GM12878 (cell line): Measurements from ENCODE around the gene SPTBN1. TPM values are rescaled to one million over a fixed set of nuclear protein-coding genes. Genes with fewer than 3 reads are reported as not detected.

Source experiments
- ATAC-seq: fragments of 200-7000 bp; cut with Tn5 transposase; 3 replicates; pipeline ENCODE4 v1.9.1; 2020; ENCODE audit warnings: mild to moderate bottlenecking, moderate library complexity
- BruUV-seq: library from RNA; stranded (reverse); fragments of 400-500 nt; replicated peaks from 2 replicates; lab custom pipeline; 2021; lab: Mats Ljungman, UMichigan
- CTCF ChIA-PET: fragments of 300-600 bp; sonication (Branson Sonifier 250); formaldehyde crosslinking; extraction: SDS; loops from one replicate; lab custom pipeline; 2021; ENCODE audit warnings: inconsistent platforms; lab: Yijun Ruan, JAX
- POLR2A ChIA-PET: fragments of 350-600 bp; formaldehyde crosslinking; extraction: SDS; loops from one replicate; lab custom pipeline; 2021; ENCODE audit warnings: inconsistent platforms; lab: Charles Lee
- RAD21 ChIA-PET: fragments of 300-600 bp; sonication (Branson Sonifier 250); formaldehyde crosslinking; loops from one replicate; lab custom pipeline; 2023; ENCODE audit warnings: antibody characterized with exemption; ENCODE audit not compliant: unreplicated experiment; lab: Charles Lee
- SMC1A ChIA-PET: fragments of 300-600 bp; sonication (Branson Sonifier 250); formaldehyde crosslinking; loops from one replicate; lab custom pipeline; 2023; ENCODE audit not compliant: unreplicated experiment, uncharacterized antibody; lab: Charles Lee
- DNase-seq: peaks from one replicate; pipeline ENCODE4 v3.0.0-alpha.2; 2011; ENCODE audit warnings: low read depth, low spot score
- FAIRE-seq: peaks from 3 replicates; lab custom pipeline; 2011; peaks lifted over from hg19 to GRCh38; lab: Jason Lieb, UNC
- H2AFZ ChIP-seq: 2 replicates; pipeline ENCODE4 v1.6.0; 2011; ENCODE audit warnings: low read depth, low read length, control low read depth; ENCODE audit not compliant: control insufficient read depth
- H3K27ac ChIP-seq: 2 replicates; pipeline ENCODE4 v1.5.1; 2011; ENCODE audit warnings: control low read depth; ENCODE audit not compliant: control insufficient read depth, insufficient read depth
- H3K27me3 ChIP-seq, 2 experiments: replicated peaks in 1 of 2; 2 replicates each; pipeline versions ENCODE4 v1.6.0 to v1.6.1; 2011; ENCODE audit warnings: low read length in 1 of 2; ENCODE audit not compliant: control insufficient read depth in 2 of 2, insufficient read depth in 2 of 2
- H3K36me3 ChIP-seq, 2 experiments: 2 replicates each; pipeline ENCODE4 v1.5.1; 2011; ENCODE audit warnings: low read length in 1 of 2; ENCODE audit not compliant: control insufficient read depth in 2 of 2, insufficient read depth in 2 of 2
- H3K4me1 ChIP-seq: 2 replicates; pipeline ENCODE4 v1.6.1; 2011; ENCODE audit warnings: mild to moderate bottlenecking, low read length, moderate library complexity, mixed read lengths; ENCODE audit not compliant: control insufficient read depth, insufficient read depth
- H3K4me2 ChIP-seq: 2 replicates; pipeline ENCODE4 v1.6.0; 2011; ENCODE audit warnings: control low read depth; ENCODE audit not compliant: control insufficient read depth, insufficient read depth
- H3K4me3 ChIP-seq: fragments of 200-600 bp; sonication (generic); 2 replicates; pipeline ENCODE4 v1.5.1; 2016
- H3K79me2 ChIP-seq: 2 replicates; pipeline ENCODE4 v1.6.0; 2011; ENCODE audit warnings: low read length; ENCODE audit not compliant: control insufficient read depth, insufficient read depth
- H3K9ac ChIP-seq: 2 replicates; pipeline ENCODE4 v1.8.0; 2011; ENCODE audit warnings: low read length, control low read depth, mixed read lengths; ENCODE audit not compliant: control insufficient read depth, insufficient read depth
- H3K9me3 ChIP-seq: replicated peaks from 3 replicates; pipeline ENCODE4 v1.5.1; 2011; ENCODE audit warnings: mild to moderate bottlenecking, low read length; ENCODE audit not compliant: control insufficient read depth, insufficient read depth
- H4K20me1 ChIP-seq: 2 replicates; pipeline ENCODE4 v1.6.0; 2011; ENCODE audit not compliant: control insufficient read depth, insufficient read depth
- BHLHE40 ChIP-seq, 2 experiments: fragments of 450-650 bp in 1 of 2; IDR thresholded peaks; 2 replicates each; pipeline ENCODE4 v1.6.1; 2011 to 2017; ENCODE audit warnings: low read depth in 2 of 2, borderline replicate concordance in 1 of 2, improper control_type of control experiment in 1 of 2, low read length in 1 of 2, mild to moderate bottlenecking in 1 of 2
- CREM ChIP-seq: IDR thresholded peaks from 2 replicates; pipeline ENCODE4 v1.6.1; 2014; ENCODE audit warnings: antibody characterized with exemption, low read depth
- EGR1 ChIP-seq, 2 experiments: IDR thresholded peaks; 1 replicate in 1 of 2; 2 replicates in 1 of 2; pipeline ENCODE4 v1.6.1; 2011 to 2012; ENCODE audit warnings: low read depth in 2 of 2, low read length in 2 of 2, borderline replicate concordance in 1 of 2, mild to moderate bottlenecking in 1 of 2, moderate library complexity in 1 of 2
- EP300 ChIP-seq, 2 experiments: fragments of 150-350 bp in 1 of 2; IDR thresholded peaks; 2 replicates each; pipeline ENCODE4 v1.6.1; 2011 to 2012; ENCODE audit warnings: low read depth in 2 of 2, low read length in 2 of 2, borderline replicate concordance in 1 of 2, improper control_type of control experiment in 1 of 2, inconsistent platforms in 1 of 2; ENCODE audit not compliant: control insufficient read depth in 1 of 2
- FOXK2 ChIP-seq: fragments of 450-650 bp; IDR thresholded peaks from 2 replicates; pipeline ENCODE4 v1.6.1; 2017; ENCODE audit warnings: mild to moderate bottlenecking, moderate library complexity
- RELA ChIP-seq: fragments of 450-650 bp; IDR thresholded peaks from 2 replicates; pipeline ENCODE4 v1.8.0; 2014; ENCODE audit warnings: borderline replicate concordance; ENCODE audit not compliant: partially characterized antibody
- TCF12 ChIP-seq: IDR thresholded peaks from 2 replicates; pipeline ENCODE4 v1.6.1; 2011; ENCODE audit warnings: low read depth, mild to moderate bottlenecking, low read length
- WGBS: methylation state at CpG from one replicate; pipeline ENCODE4 v1.1.6; 2016; ENCODE audit warnings: low lambda C conversion rate; ENCODE audit not compliant: insufficient replicate concordance, insufficient coverage; ENCODE audit errors: missing lambda C conversion rate; 5-methylcytosine and 5-hydroxymethylcytosine counted together
- in situ Hi-C: fragments of 300-500 bp; cut with MboI; formaldehyde crosslinking; loops from 9 replicates; pipeline ENCODE4 v1.14.3; 2018; ENCODE audit warnings: mixed read lengths
- intact Hi-C: fragments of 100-400 bp; cut with micrococcal nuclease; formaldehyde crosslinking; loops from one replicate; pipeline ENCODE4 v1.14.2; 2022; ENCODE audit not compliant: unreplicated experiment
- polyA plus RNA-seq, 11 experiments: library from polyadenylated mRNA; depleted of rRNA in 4 of 11; unstranded in 6 of 11; stranded (reverse) in 5 of 11; fragments of >200 nt; fragmentation: Nextera tagmentation in 4 of 11; fragmentation: Illumina TruSeq in 1 of 11; extraction: Ambion mirVana in 4 of 11; extraction: Trizol in 1 of 11; gene quantifications; 1 replicate in 1 of 11; 2 replicates in 10 of 11; pipeline versions ENCODE4 v1.2.1 to v1.2.3, GENCODE V29; 2011 to 2016; ENCODE audit warnings: inconsistent platforms in 2 of 11, missing spikeins in 2 of 11, low read depth in 1 of 11
- total RNA-seq, 4 experiments: library from RNA; depleted of rRNA in 3 of 4; stranded (reverse); fragments of >200 nt in 3 of 4; fragmentation: Illumina TruSeq in 1 of 4; extraction: Trizol in 1 of 4; gene quantifications; 2 replicates each; pipeline versions ENCODE4 v1.2.1 to v1.2.3, GENCODE V29; 2013 to 2021
- TF ChIP-seq, protein P1 (sequence below): IDR thresholded peaks from 2 replicates; pipeline ENCODE4 v1.6.1; 2012; ENCODE audit warnings: low read length, inconsistent platforms
- TF ChIP-seq, protein P2 (sequence below): fragments of 450-650 bp; formaldehyde crosslinking; IDR thresholded peaks from 2 replicates; pipeline ENCODE4 v1.4.0; 2022; ENCODE audit warnings: mild to moderate bottlenecking, moderate library complexity
- TF ChIP-seq, protein P3 (sequence below): fragments of 450-650 bp; IDR thresholded peaks from 2 replicates; pipeline ENCODE4 v1.6.1; 2014; ENCODE audit warnings: mild to moderate bottlenecking
- TF ChIP-seq, protein P4 (sequence below): IDR thresholded peaks from 2 replicates; pipeline ENCODE4 v1.6.1; 2011; ENCODE audit warnings: borderline replicate concordance, low read depth, mild to moderate bottlenecking, moderate library complexity, mixed read lengths, low read length; ENCODE audit not compliant: insufficient read depth; ENCODE audit errors: extremely low read length

The SPTBN1 gene
- total and polyA plus RNA-seq, 10 of the 15 experiments (the other 5 are each of a cell fraction or from before 2014, with no cell fraction given) = 20.6 to 154 (median 76.7) TPM

DNA sequence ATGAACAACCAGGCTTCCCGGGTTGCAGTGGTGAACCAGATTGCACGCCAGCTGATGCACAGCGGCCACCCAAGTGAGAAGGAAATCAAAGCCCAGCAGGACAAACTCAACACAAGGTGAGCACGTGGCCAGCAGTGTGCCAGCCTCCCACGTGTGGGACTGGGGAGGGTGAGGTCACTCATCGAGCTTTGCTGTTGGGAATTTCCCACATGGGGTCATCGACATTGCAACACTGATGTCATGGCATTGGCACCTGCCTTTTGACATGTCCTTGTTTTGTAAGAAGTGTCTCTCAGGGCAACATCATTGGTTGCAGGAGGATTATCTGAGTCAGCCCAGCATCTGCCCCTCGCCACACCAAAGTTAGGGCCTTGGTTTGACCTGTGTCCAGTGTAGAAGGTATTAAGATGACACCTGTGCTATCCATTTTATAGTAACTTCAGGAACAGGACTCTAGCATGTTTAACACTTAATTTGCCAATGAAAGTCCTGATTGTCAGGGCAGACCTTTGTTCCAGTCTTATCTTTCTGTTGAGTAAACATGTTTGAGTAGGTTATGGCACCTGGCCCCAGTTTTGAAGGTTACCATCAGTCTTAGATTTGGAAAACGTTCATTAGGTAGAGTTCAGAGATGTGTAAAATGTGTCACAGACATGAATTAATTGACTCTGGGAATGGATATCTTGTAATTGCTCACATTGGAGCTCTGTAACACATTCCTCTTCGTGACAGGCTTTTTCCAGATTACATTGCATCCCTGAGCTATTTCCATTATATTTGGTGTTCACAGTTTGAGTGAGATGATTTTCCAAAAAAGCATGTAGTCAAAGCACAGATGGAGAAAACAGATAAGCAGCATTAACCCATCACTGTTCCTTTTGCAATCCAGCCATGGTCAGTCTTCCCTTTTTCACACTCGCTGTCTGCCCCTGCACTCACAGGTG is 174.1 kb downstream of the SPTBN1 start:
- H3K36me3 ChIP-seq = peaks cover 45 to 59% of the 10 kb centered on the region in 2 experiments
- H3K9me3 ChIP-seq = no peaks in the 10 kb centered on the region; the same call in 2 of the 3 replicates
- ChIA-PET SMC1A (interaction anchor here (1.2 to 6.4 kb wide), 5 partner anchors 9 to 106 kb away, joined by 3 to 86 read pairs (median 4); no protein-coding TSS in a partner anchor), POLR2A (no interaction called here), CTCF (interaction anchor here (0.6 kb wide), 1 partner anchor 525 kb away, joined by 3 read pairs; no protein-coding TSS in a partner anchor), RAD21 (interaction anchor here (0.7 kb wide), 1 partner anchor 39 kb away, joined by 3 read pairs; no protein-coding TSS in a partner anchor)
- peak; percentile 45 for ATAC-seq
- no peaks in the 10 kb centered on the region; the same call in 1 of the 2 replicates for H4K20me1 ChIP-seq
- no peak overlapping the region for H3K4me3 ChIP-seq
- BruUV-seq = no TSS peak
- peaks cover 9% of the 10 kb centered on the region for H3K79me2 ChIP-seq
- no peak for FAIRE-seq
- H3K4me2 ChIP-seq = no peak overlapping the region
- DNase-seq = peak; percentile 40
- in situ Hi-C loops = no loop called here
- H3K27me3 ChIP-seq = no peaks in the 10 kb centered on the region
- H3K9ac ChIP-seq = no peak overlapping the region
- no peak overlapping the region for H3K27ac ChIP-seq
- no peak overlapping the region for H2AFZ ChIP-seq
- H3K4me1 ChIP-seq = peaks cover 19% of the 10 kb centered on the region
- WGBS = 54% methylated on average over 11 of the region's 11 CpGs
- intact Hi-C loops = loop anchor here (10.0 kb wide), 1 partner anchor 525 kb away; no protein-coding TSS in a partner anchor
- TF ChIP-seq, protein P1, sequence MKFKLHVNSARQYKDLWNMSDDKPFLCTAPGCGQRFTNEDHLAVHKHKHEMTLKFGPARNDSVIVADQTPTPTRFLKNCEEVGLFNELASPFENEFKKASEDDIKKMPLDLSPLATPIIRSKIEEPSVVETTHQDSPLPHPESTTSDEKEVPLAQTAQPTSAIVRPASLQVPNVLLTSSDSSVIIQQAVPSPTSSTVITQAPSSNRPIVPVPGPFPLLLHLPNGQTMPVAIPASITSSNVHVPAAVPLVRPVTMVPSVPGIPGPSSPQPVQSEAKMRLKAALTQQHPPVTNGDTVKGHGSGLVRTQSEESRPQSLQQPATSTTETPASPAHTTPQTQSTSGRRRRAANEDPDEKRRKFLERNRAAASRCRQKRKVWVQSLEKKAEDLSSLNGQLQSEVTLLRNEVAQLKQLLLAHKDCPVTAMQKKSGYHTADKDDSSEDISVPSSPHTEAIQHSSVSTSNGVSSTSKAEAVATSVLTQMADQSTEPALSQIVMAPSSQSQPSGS = peak; percentile 60; the same call in 1 of the 2 replicates
- TF ChIP-seq, protein P2, sequence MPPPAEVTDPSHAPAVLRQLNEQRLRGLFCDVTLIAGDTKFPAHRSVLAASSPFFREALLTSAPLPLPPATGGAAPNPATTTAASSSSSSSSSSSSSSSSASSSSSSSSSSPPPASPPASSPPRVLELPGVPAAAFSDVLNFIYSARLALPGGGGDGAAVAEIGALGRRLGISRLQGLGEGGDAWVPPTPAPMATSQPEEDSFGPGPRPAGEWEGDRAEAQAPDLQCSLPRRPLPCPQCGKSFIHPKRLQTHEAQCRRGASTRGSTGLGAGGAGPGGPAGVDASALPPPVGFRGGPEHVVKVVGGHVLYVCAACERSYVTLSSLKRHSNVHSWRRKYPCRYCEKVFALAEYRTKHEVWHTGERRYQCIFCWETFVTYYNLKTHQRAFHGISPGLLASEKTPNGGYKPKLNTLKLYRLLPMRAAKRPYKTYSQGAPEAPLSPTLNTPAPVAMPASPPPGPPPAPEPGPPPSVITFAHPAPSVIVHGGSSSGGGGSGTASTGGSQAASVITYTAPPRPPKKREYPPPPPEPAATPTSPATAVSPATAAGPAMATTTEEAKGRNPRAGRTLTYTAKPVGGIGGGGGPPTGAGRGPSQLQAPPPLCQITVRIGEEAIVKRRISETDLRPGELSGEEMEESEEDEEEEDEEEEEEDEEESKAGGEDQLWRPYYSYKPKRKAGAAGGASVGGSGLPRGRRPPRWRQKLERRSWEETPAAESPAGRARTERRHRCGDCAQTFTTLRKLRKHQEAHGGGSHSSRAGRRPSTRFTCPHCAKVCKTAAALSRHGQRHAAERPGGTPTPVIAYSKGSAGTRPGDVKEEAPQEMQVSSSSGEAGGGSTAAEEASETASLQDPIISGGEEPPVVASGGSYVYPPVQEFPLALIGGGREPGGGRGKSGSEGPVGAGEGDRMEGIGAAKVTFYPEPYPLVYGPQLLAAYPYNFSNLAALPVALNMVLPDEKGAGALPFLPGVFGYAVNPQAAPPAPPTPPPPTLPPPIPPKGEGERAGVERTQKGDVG (CRISPR knock-in tag) = no peak
- TF ChIP-seq FOXK2 (no peak), EGR1 (IDR thresholded peaks at IDR 0.05; ENCODE audit: borderline replicate concordance in 1 of 2, low read depth in 2 of 2, low read length in 2 of 2) (no peak), CREM (peak; percentile 83; the same call in 1 of the 2 replicates), TCF12 (peak; percentile 68; the same call in 1 of the 2 replicates), RELA (peak; percentile 59), BHLHE40 (IDR thresholded peaks at IDR 0.05; ENCODE audit: borderline replicate concordance in 1 of 2, low read depth in 2 of 2, low read length in 1 of 2) (peak in 1 of 2 experiments; percentile 87; a peak in 2 of 4 replicates), EP300 (IDR thresholded peaks at IDR 0.05; ENCODE audit: borderline replicate concordance in 1 of 2, control insufficient read depth in 1 of 2, low read depth in 2 of 2, low read length in 2 of 2) (0 out of 4 replicates have a peak, but pooled peaks of 1 of the 2 experiments have one; percentile 26)
- TF ChIP-seq, protein P3, sequence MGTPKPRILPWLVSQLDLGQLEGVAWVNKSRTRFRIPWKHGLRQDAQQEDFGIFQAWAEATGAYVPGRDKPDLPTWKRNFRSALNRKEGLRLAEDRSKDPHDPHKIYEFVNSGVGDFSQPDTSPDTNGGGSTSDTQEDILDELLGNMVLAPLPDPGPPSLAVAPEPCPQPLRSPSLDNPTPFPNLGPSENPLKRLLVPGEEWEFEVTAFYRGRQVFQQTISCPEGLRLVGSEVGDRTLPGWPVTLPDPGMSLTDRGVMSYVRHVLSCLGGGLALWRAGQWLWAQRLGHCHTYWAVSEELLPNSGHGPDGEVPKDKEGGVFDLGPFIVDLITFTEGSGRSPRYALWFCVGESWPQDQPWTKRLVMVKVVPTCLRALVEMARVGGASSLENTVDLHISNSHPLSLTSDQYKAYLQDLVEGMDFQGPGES = no peak
- TF ChIP-seq, protein P4, sequence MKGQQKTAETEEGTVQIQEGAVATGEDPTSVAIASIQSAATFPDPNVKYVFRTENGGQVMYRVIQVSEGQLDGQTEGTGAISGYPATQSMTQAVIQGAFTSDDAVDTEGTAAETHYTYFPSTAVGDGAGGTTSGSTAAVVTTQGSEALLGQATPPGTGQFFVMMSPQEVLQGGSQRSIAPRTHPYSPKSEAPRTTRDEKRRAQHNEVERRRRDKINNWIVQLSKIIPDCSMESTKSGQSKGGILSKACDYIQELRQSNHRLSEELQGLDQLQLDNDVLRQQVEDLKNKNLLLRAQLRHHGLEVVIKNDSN = peak; percentile 67
